GM19324 (cell line): ENCODE measurements around the gene FOCAD.

Experiments used
- ATAC-seq: cut with Tn5 transposase; IDR thresholded peaks from one replicate; pipeline ENCODE4 v1.9.1; 2021; ENCODE audit warnings: mild to moderate bottlenecking, moderate library complexity; ENCODE audit not compliant: unreplicated experiment, low FRiP score

Gene FOCAD

DNA sequence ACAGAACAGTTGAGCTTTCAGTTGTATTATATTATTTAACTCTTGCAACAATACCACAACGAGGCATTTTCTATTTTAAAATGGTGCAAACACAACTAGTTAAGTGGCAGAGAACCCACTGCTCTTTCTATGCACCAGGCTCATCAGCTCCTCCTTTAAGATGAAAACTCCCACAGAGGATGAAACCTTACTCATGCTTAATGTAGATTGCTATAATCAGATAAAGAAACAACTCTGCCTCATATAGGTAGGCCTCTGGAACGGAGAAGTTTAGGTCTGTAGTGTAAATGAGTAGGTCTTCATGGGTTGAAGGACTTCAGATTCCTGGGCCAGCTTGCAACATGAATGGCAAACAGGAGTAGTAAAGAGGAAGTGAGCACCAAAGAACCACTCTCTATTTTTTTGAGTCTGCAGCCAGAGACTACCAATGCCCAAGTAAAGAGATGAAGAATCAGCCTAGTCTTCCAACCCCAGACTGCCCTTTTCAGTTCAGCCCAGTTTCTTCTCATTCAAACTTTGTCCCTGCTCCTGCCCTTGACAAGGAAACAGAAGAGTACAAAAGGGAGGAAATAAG is 313.5 kb downstream of the FOCAD start:
- peak; percentile 59 for ATAC-seq

DNA sequence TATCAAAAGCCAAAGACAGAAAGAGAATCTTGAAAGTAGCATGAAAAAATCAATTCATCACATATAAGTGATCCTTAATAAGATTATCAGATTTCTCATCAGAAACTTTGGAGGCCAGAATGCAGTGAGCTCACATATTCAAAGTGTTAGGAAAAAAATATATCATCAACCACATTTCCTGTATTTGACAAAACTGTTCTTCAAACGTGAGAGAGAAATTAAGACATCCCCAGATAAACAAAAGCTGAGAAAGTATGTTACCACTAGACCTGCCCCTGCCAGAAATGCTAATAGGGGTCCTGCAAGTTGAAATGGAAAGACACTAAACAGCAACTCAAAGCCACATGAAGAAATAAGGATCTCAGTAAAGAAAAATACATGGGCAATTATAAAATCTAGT is 317.5 kb downstream of the FOCAD start:
- no peak for ATAC-seq

DNA sequence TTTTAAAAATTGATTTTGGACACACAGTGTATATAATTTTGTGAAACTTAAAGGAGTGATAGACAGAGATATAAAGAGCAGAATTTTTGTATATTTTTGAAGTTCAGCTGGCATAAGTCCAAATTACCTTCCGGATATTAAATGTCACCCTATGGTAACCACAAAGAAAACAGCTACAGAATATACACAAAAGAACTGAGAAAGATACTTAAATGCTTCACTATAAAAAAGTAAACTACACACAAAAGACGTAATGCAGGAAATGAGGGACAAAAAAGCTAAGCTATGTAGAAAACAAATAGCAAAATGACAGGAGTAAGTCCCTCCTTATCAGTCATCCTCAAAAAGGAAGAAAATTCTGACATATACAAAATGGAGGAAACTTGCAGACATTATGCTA is 318.0 kb downstream of the FOCAD start:
- ATAC-seq: no peak

DNA sequence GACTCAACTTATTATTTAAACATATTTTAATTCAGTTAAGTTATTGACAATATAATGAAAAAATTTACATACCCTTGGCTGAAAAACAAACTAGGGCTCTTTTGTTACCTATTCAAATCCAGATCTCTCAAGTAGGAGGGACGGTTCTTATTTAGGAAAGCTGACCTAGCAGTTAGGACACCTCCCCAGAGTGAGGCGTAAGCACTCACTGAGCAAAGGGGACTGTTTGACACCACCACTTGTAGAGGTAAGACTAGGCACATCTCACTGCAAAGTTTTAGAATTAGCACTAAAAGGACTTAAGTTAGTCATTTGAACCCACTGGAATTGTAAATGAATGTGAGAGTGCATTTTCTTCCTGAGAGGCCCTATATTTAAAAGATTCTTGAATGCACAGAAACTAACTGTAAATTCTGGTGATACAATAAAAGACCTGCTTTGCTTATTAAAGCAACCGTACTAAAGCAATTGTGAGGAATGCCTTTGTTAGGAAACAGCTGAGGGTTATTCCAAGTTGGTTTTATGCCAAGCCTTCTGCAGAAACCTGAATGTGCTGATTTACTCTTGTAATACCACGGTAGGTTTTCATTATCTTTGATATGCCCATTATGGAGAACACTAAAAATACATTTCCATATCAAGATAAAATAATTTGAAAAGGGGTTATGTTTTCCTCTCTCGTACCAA is 331.2 kb downstream of the FOCAD start:
- ATAC-seq: no peak

DNA sequence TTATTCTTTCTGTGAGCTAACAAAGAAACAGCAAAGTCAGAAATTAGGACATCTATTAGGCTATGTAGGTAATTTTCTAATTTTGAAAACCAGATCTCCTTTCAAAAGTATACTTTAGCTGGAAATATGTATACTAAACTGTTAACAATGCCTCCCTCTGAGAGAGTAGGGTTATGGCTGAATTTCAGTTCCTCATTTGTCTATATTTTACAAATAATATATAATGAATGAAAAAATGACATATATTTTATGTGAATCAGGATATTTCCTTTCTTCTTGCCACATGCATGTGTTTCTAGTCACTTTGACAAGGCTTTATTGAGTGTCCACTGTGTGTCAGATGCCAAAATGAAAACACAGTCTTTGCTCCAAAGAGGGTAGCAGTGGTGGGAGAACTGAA is 331.9 kb downstream of the FOCAD start:
- no peak for ATAC-seq

DNA sequence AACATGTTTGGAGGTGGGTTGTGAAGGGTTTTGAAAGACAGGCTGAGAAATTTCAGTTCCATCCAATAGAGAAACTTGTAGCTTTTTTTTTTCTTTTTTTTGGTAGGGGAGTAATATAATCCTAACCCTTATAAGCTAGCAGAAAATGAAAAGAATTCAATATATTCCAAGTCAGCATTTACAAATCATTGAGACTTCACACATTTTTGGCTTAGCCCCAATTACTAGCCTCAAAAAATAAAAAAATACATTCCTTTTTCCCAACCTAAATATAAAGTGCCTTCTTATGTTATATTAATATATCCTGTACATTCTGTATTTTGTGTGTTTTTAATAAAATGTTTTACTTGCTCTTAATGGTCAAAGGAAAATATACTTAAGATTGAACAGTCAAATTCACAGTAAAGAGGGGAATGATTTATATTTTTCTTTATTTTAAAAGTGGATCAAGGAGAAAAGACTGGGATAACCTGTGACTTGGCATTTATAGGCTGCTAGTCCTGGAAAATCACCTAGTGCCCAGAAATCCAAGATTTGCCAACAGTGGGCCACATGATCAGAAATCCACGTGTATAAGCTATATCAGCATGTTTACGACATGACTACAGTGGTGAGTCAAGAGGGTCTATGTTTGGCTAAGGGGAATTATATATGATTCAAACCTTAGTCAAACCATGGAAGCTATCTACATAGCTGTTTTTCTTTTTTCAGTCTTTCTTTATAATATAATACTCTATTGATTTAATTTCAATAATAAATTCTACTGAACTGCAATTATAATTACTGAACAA is 332.8 kb downstream of the FOCAD start:
- ATAC-seq: no peak

DNA sequence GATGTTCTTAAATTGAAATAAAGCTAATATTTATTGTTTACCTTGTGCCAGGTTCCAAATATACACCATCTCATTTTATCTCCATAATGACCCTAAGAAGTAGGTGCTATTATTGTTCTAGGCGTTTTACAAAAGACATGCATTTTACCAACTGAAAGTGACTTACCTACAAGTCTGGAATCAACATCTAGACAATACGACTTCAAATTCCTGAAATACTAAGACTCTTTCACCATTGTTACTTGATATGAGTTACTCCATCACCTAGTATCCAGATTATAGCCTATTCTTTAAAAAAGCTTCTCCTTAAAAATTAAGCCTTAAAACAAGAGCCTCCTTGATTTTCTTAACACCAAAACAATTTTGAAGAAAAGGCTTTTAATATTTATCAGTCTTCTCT is 334.1 kb downstream of the FOCAD start:
- ATAC-seq: no peak

DNA sequence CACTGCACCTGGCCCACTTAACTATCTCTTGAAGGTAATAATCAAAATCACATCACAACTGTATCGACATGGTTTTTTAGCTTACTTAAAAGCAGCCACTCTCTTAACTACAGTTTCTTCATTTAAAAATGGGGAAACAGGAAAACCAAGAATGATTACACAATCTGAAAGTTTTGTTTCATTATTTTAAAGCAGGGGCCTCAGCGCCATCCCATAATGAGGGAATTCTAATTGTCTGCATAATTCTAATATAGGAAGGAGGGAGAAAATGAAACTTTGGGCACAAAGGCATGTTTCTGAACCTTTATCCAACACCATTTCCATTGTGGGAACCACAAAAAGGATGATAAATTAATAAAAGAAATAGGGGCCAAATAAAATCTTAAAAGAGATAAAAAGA is 339.8 kb downstream of the FOCAD start:
- no peak for ATAC-seq

DNA sequence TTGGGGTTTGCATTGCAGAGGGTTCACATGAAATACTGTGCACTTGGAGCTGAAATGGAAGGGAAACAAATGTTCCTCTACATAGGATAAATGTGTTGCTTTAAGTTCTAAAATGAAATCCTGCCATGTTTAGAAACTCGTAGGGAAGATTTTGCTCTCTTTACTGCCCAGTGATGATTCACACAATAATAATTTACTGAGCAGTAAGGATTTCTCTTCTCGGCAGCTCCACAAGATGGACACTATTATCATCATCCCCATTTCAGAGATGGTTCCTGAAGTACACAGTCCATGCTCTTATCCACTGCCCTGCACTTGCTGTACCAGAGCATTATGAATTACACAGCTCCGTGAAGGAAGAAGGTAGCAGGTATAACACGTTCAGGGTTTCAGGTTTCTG is 343.2 kb downstream of the FOCAD start:
- no peak for ATAC-seq

DNA sequence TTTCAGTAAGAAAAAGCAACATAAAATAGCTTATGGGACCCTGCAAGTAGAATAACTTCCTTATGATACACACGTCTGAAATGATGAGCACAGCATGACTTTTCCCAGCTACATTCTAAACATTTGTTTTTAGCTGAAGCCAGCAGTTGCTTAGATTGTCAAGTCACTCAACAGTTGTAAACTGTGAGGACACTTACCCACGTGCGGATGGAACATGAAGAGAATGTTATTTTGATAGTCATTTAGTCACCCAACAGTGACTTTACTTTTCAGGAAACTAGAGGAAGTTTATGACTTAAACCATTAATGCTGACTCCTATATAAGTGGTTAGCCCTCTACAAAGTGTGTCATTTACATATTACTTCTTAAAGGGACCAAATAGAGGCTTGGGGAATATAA is 344.4 kb downstream of the FOCAD start:
- ATAC-seq: no peak

DNA sequence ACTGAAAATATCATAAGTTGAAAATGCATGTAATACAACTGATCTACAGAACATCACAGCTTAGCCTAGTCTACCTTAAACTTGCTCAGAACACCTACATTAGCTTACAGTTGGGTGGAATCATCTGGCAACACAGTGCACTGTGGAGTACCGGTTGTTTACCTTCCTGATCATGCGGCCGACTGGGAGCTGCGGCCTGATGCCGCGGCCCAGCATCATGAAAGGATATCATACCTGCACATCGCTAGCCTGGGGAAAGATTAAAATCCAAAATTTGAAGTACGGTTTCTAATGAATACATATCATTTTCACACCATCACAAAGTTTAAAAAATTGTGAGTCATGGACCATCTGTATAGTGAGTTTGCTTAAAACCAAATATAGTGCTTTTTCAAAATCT is 345.6 kb downstream of the FOCAD start:
- ATAC-seq: no peak

DNA sequence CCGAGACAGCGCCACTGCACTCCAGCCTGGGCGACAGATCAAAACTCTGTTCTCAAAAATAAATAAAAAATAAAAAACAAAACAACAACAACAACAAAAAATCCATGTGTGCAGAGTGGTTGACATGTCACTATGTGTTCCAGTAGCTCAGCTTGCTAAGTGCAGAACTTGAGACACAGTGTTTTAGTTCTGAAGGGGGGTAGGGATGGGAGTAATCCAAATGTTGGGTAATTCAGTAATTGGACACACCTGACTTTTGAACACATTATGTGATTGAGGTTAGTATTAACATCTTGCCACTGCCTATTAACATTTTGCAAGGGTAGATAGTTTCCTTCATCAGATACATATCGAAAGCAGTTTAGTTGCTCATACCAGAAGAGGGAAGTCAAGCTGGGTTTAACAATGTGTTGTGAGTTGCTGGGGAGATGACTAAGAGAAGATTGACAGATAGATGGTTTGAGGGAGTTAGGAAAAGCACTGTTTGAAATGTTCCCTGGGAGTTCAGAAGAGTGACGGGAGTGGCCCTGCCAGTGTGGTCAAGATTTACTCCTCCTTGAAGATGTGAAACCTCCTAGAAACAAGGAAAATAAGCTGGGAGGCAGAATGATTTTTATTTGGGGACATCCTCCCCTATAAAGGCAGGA is 346.5 kb downstream of the FOCAD start:
- peak; percentile 63 for ATAC-seq

DNA sequence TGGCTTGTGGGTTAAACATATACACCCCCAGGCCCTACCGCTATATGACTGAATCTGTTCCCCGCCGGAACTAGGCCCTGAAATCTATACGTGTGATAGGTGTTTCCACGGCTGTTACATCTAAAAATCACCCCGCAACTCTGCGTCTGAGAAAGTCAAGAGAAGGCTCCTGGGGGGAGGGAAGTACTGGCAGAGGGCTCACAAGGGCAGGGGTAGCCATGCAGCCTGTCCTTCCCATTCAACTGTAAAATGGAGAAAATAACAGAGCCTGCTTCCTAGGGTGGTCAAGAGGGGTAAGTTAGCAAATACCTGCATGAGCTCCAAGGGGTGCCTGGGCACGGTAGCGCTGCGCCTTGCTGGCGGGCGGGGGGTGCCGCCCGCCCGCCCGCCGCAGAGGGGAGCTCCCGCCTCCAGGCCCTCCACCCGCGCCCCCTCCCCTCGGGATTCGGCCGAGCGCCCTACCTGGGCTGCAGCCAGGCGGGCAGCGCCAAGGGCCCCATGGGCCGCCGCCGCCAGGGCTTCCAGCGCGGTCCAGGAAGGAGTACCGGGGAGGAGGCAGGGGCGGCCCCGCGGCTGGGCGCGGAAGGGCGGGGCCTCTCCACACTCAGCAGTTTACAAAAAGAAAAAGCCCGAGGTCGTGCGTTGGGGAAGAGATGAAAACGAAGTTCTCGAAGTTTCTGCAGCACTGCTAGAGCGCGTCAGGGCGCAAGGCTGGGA is 347.2 kb downstream of the FOCAD start, which contains the start of gene HACD4:
TSS of gene HACD4 (minus strand) at position 550 of the 717 bp plus-strand sequence. CDS start at position 500, 50 bp downstream.
- ATAC-seq: peak; percentile 82

DNA sequence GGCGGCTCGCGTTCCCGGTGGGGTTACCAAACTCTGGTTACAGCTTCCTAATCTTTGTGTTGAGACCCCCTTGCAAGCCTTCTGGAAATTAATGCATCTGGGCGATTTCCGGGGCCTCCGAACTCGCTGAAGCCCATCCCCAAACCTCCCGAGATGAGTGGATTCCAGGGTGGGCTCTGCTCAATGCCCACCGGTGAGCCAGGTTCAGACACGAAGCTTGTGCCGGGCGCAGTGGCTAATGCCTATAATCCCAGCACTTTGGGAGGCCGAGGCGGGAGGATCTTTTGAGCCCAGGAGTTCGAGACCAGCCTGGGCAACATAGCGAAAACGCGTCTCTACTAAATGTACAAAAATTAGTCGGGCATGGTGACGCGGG is 347.7 kb downstream of the FOCAD start:
- no peak for ATAC-seq

DNA sequence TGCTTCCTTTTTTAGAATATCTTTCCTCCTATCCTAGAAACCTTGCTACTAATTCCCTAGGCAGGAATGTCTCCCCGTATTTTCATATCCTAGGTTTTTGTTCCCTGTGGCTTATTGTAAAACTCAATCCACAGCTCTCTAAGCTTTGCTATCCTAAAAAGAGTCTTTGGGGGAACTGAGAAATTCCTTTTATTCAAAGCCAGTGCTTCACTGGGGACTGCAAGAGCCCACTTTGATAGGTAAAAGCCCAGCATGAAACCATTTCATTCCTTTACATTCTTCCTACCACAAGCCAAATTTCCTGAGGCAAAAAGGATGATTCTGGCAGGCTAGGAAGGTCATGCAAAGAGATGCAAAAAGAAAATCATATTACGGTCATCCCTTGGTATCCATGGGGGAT is 353.2 kb downstream of the FOCAD start:
- no peak for ATAC-seq

DNA sequence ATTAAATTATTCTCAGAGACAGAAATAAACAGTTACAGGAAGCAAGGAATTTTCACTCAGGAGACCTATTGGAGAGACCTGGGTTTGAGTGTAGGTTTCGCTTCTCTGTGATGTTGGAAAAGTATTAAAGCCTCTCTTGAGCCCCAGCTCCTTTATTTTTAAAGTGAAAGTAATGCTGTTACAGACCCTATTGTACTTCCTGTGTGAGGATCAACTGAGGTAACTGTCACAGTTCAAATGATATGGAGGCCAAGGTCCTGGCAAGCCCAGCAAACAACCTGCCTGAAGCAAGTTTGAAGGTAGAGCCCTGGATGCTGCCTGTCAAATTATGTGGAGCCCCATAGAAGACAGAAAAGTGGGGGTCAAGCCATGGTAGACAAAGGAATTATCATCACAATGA is 355.2 kb downstream of the FOCAD start:
- ATAC-seq: no peak

DNA sequence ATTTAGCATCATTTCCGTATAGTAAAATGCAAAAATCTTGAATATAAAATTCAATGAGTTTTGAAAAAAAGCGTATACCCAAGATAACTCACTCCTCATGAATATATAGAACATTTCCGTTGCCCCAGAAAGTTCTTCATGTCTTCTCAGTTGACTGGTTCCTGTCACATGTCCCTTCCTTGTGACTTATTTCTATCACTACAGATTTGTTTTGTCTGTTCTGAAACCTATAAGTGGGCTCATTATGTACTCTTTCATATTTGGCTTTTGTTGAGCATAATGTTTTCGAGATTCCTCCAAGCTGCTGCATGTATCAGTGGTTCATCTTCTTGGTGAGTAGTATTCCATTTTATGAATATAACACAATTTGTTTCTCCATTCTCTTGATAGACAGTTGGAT is 358.4 kb downstream of the FOCAD start:
- ATAC-seq: no peak

DNA sequence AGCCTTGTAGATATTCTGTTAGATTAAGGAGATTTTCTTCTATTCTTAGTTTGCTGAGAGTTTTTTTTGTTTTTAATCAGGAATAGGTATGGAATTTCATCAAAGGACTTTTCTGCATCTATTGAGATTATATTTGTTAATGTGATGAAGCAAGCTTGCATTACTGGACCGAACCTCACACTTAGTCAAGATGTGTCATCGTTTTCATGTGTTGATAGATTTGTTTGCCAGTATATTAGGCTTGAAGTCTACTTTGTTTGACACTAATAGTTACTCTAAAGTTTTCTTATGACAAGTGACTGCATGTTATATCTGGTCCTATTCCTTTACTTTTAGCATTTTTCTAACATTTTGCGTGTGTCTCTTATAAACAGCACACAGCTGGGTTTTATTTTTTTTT is 359.8 kb downstream of the FOCAD start:
- ATAC-seq: no peak
